ENCODE measurements around the gene PCGF1. TPM values are rescaled to one million over a fixed set of nuclear protein-coding genes. Genes with fewer than 3 reads are reported as not detected.

Gene PCGF1
- total and polyA plus RNA-seq, 2 of the 13 experiments (the other 11 are each of a cell fraction or from before 2014, with no cell fraction given) = 20.4 to 22.6 TPM

DNA sequence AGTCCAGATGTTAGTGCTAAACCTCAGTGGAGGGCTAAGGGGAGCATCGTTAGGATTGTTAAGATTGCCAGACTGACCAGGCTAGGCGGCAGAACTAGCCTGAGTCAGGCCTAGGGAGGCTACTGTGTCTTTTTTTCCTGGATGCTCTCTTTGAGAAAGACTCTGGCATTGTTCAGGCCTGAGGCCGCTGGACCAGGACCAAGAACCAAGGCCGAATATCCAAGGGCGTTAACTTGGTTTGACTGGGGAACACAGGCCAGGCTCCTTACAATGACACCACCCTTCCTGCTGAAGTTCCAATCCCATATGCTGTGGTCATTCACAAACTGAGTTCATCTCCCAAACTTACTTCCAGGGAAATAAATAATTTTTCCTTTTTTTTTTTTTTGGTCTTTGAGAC lies 32.8 kb upstream of the PCGF1 start:
- POLR2A ChIA-PET = no interaction called here

More for the DNA sequence above, 32.8 kb upstream of the PCGF1 start:
- Histone ChIP-seq H3K4me2 (ENCODE audit: low read depth, low read length) (no peak overlapping the region), H4K20me1 (ENCODE audit: insufficient read depth, low read length) (no peaks in the 10 kb centered on the region), H3K27ac (ENCODE audit: extremely low read length, insufficient read depth, low read length) (no peak overlapping the region), H3K9ac (ENCODE audit: insufficient read depth, low read depth, low read length) (no peak overlapping the region), H3K36me3 (replicated peaks in 1 of 2; ENCODE audit: control insufficient read depth in 1 of 2, insufficient read depth in 2 of 2, low read length in 2 of 2) (no peaks in the 10 kb centered on the region), H3K4me1 (ENCODE audit: insufficient read depth, low read length) (no peaks in the 10 kb centered on the region; the same call in 1 of the 2 replicates), H3K79me2 (ENCODE audit: insufficient read depth, low read length) (no peaks in the 10 kb centered on the region), H3K4me3 (replicated peaks in 1 of 3; ENCODE audit: insufficient read depth in 1 of 3, low read depth in 2 of 3, low read length in 3 of 3) (no peak overlapping the region), H3K9me3 (ENCODE audit: low read length) (no peaks in the 10 kb centered on the region), H2AFZ (ENCODE audit: low read length) (no peak overlapping the region), H3K27me3 (ENCODE audit: control insufficient read depth in 1 of 2, insufficient read depth in 2 of 2, low read length in 2 of 2) (peaks cover 4 to 34% of the 10 kb centered on the region in 2 experiments; a peak in 3 of 5 replicates)
- in situ Hi-C loops (cut with HindIII; ENCODE audit: extremely low pct_ligation_motif_present, low pct_unique_long_range_greater_than_20kb) (no loop called here), intact Hi-C loops (cut with micrococcal nuclease; ENCODE audit: unreplicated experiment) (no loop called here)
- ATAC-seq = no peak
- CTCF ChIA-PET (ENCODE audit: low intra/inter-chr PET ratio, low total read pairs) = no interaction called here
- BruUV-seq (replicated peaks) = no TSS peak
- no peak for TF ChIP-seq SKI (IDR thresholded peaks at IDR 0.05; ENCODE audit: partially characterized antibody)
- TF ChIP-seq ZNF687 (CRISPR knock-in tag; IDR thresholded peaks at IDR 0.05) = no peak
- TF ChIP-seq HNRNPL (IDR thresholded peaks at IDR 0.05; ENCODE audit: low read depth, low read length) = no peak
- no peak for TF ChIP-seq ZNF333 (CRISPR knock-in tag; IDR thresholded peaks at IDR 0.05; ENCODE audit: borderline replicate concordance)
- TF ChIP-seq, protein P1, sequence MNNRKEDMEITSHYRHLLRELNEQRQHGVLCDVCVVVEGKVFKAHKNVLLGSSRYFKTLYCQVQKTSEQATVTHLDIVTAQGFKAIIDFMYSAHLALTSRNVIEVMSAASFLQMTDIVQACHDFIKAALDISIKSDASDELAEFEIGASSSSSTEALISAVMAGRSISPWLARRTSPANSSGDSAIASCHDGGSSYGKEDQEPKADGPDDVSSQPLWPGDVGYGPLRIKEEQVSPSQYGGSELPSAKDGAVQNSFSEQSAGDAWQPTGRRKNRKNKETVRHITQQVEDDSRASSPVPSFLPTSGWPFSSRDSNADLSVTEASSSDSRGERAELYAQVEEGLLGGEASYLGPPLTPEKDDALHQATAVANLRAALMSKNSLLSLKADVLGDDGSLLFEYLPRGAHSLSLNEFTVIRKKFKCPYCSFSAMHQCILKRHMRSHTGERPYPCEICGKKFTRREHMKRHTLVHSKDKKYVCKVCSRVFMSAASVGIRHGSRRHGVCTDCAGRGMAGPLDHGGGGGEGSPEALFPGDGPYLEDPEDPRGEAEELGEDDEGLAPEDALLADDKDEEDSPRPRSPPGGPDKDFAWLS (CRISPR knock-in tag; IDR thresholded peaks at IDR 0.05; ENCODE audit: borderline replicate concordance) = no peak
- TF ChIP-seq, protein P2, sequence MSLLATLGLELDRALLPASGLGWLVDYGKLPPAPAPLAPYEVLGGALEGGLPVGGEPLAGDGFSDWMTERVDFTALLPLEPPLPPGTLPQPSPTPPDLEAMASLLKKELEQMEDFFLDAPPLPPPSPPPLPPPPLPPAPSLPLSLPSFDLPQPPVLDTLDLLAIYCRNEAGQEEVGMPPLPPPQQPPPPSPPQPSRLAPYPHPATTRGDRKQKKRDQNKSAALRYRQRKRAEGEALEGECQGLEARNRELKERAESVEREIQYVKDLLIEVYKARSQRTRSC (CRISPR knock-in tag; IDR thresholded peaks at IDR 0.05; ENCODE audit: low read depth) = no peak
- TF ChIP-seq NFIC (IDR thresholded peaks at IDR 0.05; ENCODE audit: low read length) = no peak
- TF ChIP-seq ZBTB1 (CRISPR knock-in tag; IDR thresholded peaks at IDR 0.05; ENCODE audit: borderline replicate concordance) = no peak
- TF ChIP-seq ZNF782 (CRISPR knock-in tag; IDR thresholded peaks at IDR 0.05; ENCODE audit: borderline replicate concordance) = no peak
- no peak for TF ChIP-seq KLF16 (CRISPR knock-in tag; IDR thresholded peaks at IDR 0.05)
- TF ChIP-seq ZNF784 (CRISPR knock-in tag; IDR thresholded peaks at IDR 0.05; ENCODE audit: borderline replicate concordance) = no peak
- WGBS (ENCODE audit: low lambda C conversion rate) = 45% methylated on average over 2 of the region's 5 CpGs
- DNase-seq (ENCODE audit: low spot score) = no peak
- FAIRE-seq = no peak
